ENCODE measurements around the gene CPNE4. TPM values are rescaled to one million over a fixed set of nuclear protein-coding genes. Genes with fewer than 3 reads are reported as not detected.

The CPNE4 gene
- polyA plus RNA-seq, 4 donors: 0.66 to 4.8 TPM; not detected in 2

GRCh38 chr3:131728898-131729642, 305.7 kb downstream of the CPNE4 start:
- no peak for DNase-seq
- H3K27ac ChIP-seq (ENCODE audit: low read depth in 1 of 3, low read length in 2 of 3): no peak overlapping the region
- H3K4me1 ChIP-seq (ENCODE audit: control insufficient read depth in 3 of 3, insufficient read depth in 2 of 3, low read depth in 1 of 3, low read length in 2 of 3): no peaks in the 10 kb centered on the region
- H3K9me3 ChIP-seq (ENCODE audit: control insufficient read depth in 2 of 2, insufficient read depth in 1 of 2, low read depth in 1 of 2, low read length in 1 of 2): no peaks in the 10 kb centered on the region
- WGBS, 3 donors: 74 to 87% (median 77%) methylated on average over 3 of the region's 3 CpGs
- FAIRE-seq: no peak
- no peaks in the 10 kb centered on the region for H3K27me3 ChIP-seq (ENCODE audit: control insufficient read depth in 3 of 3, insufficient read depth in 3 of 3, low read length in 3 of 3)
- no peaks in the 10 kb centered on the region for H3K36me3 ChIP-seq (ENCODE audit: control insufficient read depth in 3 of 3, insufficient read depth in 2 of 3, low read depth in 1 of 3, low read length in 3 of 3)
- H3K4me3 ChIP-seq (ENCODE audit: low read depth in 1 of 3, low read length in 3 of 3): no peak overlapping the region

- H3K4me3 ChIP-seq (ENCODE audit: low read depth in 1 of 3, low read length in 3 of 3): no peak overlapping the region
These were observed 309.4 kb downstream of the CPNE4 start for GRCh38 chr3:131725414-131725813.

GRCh38 chr3:131723343-131723742, 311.5 kb downstream of the CPNE4 start:
- H3K36me3 ChIP-seq (ENCODE audit: control insufficient read depth in 3 of 3, insufficient read depth in 2 of 3, low read depth in 1 of 3, low read length in 3 of 3): no peaks in the 10 kb centered on the region
- no peak overlapping the region for H3K27ac ChIP-seq (ENCODE audit: low read depth in 1 of 3, low read length in 2 of 3)
- 25 to 63% (median 39%) methylated on average over 5 of the region's 5 CpGs for WGBS, 3 donors
- no peaks in the 10 kb centered on the region for H3K4me1 ChIP-seq (ENCODE audit: control insufficient read depth in 3 of 3, insufficient read depth in 2 of 3, low read depth in 1 of 3, low read length in 2 of 3)
- H3K4me3 ChIP-seq (ENCODE audit: low read depth in 1 of 3, low read length in 3 of 3): no peak overlapping the region
- DNase-seq: no peak
- peaks cover 0 to 3% (median 0%) of the 10 kb centered on the region in 3 donors for H3K27me3 ChIP-seq (ENCODE audit: control insufficient read depth in 3 of 3, insufficient read depth in 3 of 3, low read length in 3 of 3)
- no peaks in the 10 kb centered on the region for H3K9me3 ChIP-seq (ENCODE audit: control insufficient read depth in 2 of 2, insufficient read depth in 1 of 2, low read depth in 1 of 2, low read length in 1 of 2)
- FAIRE-seq: no peak

More at GRCh38 chr3:131725414-131725813, 309.4 kb downstream of the CPNE4 start:
- Histone ChIP-seq H3K27ac (ENCODE audit: low read depth in 1 of 3, low read length in 2 of 3) (no peak overlapping the region), H3K9me3 (ENCODE audit: control insufficient read depth in 2 of 2, insufficient read depth in 1 of 2, low read depth in 1 of 2, low read length in 1 of 2) (no peaks in the 10 kb centered on the region), H3K4me1 (ENCODE audit: control insufficient read depth in 3 of 3, insufficient read depth in 2 of 3, low read depth in 1 of 3, low read length in 2 of 3) (no peaks in the 10 kb centered on the region), H3K36me3 (ENCODE audit: control insufficient read depth in 3 of 3, insufficient read depth in 2 of 3, low read depth in 1 of 3, low read length in 3 of 3) (no peaks in the 10 kb centered on the region), H3K27me3 (ENCODE audit: control insufficient read depth in 3 of 3, insufficient read depth in 3 of 3, low read length in 3 of 3) (peaks cover 0 to 3% (median 0%) of the 10 kb centered on the region in 3 donors)
- FAIRE-seq: no peak
- DNase-seq: no peak

GRCh38 chr3:131717493-131717892, 317.3 kb downstream of the CPNE4 start:
- 57 to 64% (median 62%) methylated on average over 7 of the region's 7 CpGs for WGBS, 3 donors
- no peak for FAIRE-seq

GRCh38 chr3:131716943-131717342, 317.9 kb downstream of the CPNE4 start:
- 72 to 75% (median 75%) methylated on average over 4 of the region's 4 CpGs for WGBS, 3 donors
- DNase-seq: no peak

More at GRCh38 chr3:131717493-131717892, 317.3 kb downstream of the CPNE4 start:
- no peaks in the 10 kb centered on the region for H3K27me3 ChIP-seq (ENCODE audit: control insufficient read depth in 3 of 3, insufficient read depth in 3 of 3, low read length in 3 of 3)
- H3K27ac ChIP-seq (ENCODE audit: low read depth in 1 of 3, low read length in 2 of 3): no peak overlapping the region
- no peaks in the 10 kb centered on the region for H3K36me3 ChIP-seq (ENCODE audit: control insufficient read depth in 3 of 3, insufficient read depth in 2 of 3, low read depth in 1 of 3, low read length in 3 of 3)
- H3K4me1 ChIP-seq (ENCODE audit: control insufficient read depth in 3 of 3, insufficient read depth in 2 of 3, low read depth in 1 of 3, low read length in 2 of 3): no peaks in the 10 kb centered on the region
- H3K4me3 ChIP-seq (ENCODE audit: low read depth in 1 of 3, low read length in 3 of 3): no peak overlapping the region
- DNase-seq: no peak
- H3K9me3 ChIP-seq (ENCODE audit: control insufficient read depth in 2 of 2, insufficient read depth in 1 of 2, low read depth in 1 of 2, low read length in 1 of 2): no peaks in the 10 kb centered on the region

GRCh38 chr3:131716007-131716406, 318.8 kb downstream of the CPNE4 start:
- no peaks in the 10 kb centered on the region for H3K9me3 ChIP-seq (ENCODE audit: control insufficient read depth in 2 of 2, insufficient read depth in 1 of 2, low read depth in 1 of 2, low read length in 1 of 2)
- no peak for DNase-seq
- H3K27me3 ChIP-seq (ENCODE audit: control insufficient read depth in 3 of 3, insufficient read depth in 3 of 3, low read length in 3 of 3): no peaks in the 10 kb centered on the region
- no peaks in the 10 kb centered on the region for H3K36me3 ChIP-seq (ENCODE audit: control insufficient read depth in 3 of 3, insufficient read depth in 2 of 3, low read depth in 1 of 3, low read length in 3 of 3)
- 46 to 55% (median 54%) methylated on average over 1 of the region's 1 CpG for WGBS, 3 donors
- no peak overlapping the region for H3K4me3 ChIP-seq (ENCODE audit: low read depth in 1 of 3, low read length in 3 of 3)
- H3K4me1 ChIP-seq (ENCODE audit: control insufficient read depth in 3 of 3, insufficient read depth in 2 of 3, low read depth in 1 of 3, low read length in 2 of 3): no peaks in the 10 kb centered on the region
- no peak for FAIRE-seq
- H3K27ac ChIP-seq (ENCODE audit: low read depth in 1 of 3, low read length in 2 of 3): no peak overlapping the region

More at GRCh38 chr3:131716943-131717342, 317.9 kb downstream of the CPNE4 start:
- Histone ChIP-seq H3K27me3 (ENCODE audit: control insufficient read depth in 3 of 3, insufficient read depth in 3 of 3, low read length in 3 of 3) (no peaks in the 10 kb centered on the region), H3K4me1 (ENCODE audit: control insufficient read depth in 3 of 3, insufficient read depth in 2 of 3, low read depth in 1 of 3, low read length in 2 of 3) (no peaks in the 10 kb centered on the region), H3K27ac (ENCODE audit: low read depth in 1 of 3, low read length in 2 of 3) (no peak overlapping the region), H3K4me3 (ENCODE audit: low read depth in 1 of 3, low read length in 3 of 3) (no peak overlapping the region), H3K36me3 (ENCODE audit: control insufficient read depth in 3 of 3, insufficient read depth in 2 of 3, low read depth in 1 of 3, low read length in 3 of 3) (no peaks in the 10 kb centered on the region), H3K9me3 (ENCODE audit: control insufficient read depth in 2 of 2, insufficient read depth in 1 of 2, low read depth in 1 of 2, low read length in 1 of 2) (no peaks in the 10 kb centered on the region)
- no peak for FAIRE-seq

GRCh38 chr3:131714585-131715220, 320.1 kb downstream of the CPNE4 start:
- Histone ChIP-seq H3K4me3 (ENCODE audit: low read depth in 1 of 3, low read length in 3 of 3) (no peak overlapping the region), H3K27me3 (ENCODE audit: control insufficient read depth in 3 of 3, insufficient read depth in 3 of 3, low read length in 3 of 3) (no peaks in the 10 kb centered on the region), H3K36me3 (ENCODE audit: control insufficient read depth in 3 of 3, insufficient read depth in 2 of 3, low read depth in 1 of 3, low read length in 3 of 3) (no peaks in the 10 kb centered on the region), H3K4me1 (ENCODE audit: control insufficient read depth in 3 of 3, insufficient read depth in 2 of 3, low read depth in 1 of 3, low read length in 2 of 3) (no peaks in the 10 kb centered on the region), H3K27ac (ENCODE audit: low read depth in 1 of 3, low read length in 2 of 3) (no peak overlapping the region), H3K9me3 (ENCODE audit: control insufficient read depth in 2 of 2, insufficient read depth in 1 of 2, low read depth in 1 of 2, low read length in 1 of 2) (no peaks in the 10 kb centered on the region)
- FAIRE-seq (no peak), DNase-seq (no peak)
- WGBS, 3 donors: 80 to 86% (median 84%) methylated on average over 1 of the region's 1 CpG

- Histone ChIP-seq H3K27me3 (ENCODE audit: control insufficient read depth in 3 of 3, insufficient read depth in 3 of 3, low read length in 3 of 3) (no peaks in the 10 kb centered on the region), H3K4me1 (ENCODE audit: control insufficient read depth in 3 of 3, insufficient read depth in 2 of 3, low read depth in 1 of 3, low read length in 2 of 3) (no peaks in the 10 kb centered on the region), H3K4me3 (ENCODE audit: low read depth in 1 of 3, low read length in 3 of 3) (no peak overlapping the region), H3K9me3 (ENCODE audit: control insufficient read depth in 2 of 2, insufficient read depth in 1 of 2, low read depth in 1 of 2, low read length in 1 of 2) (no peaks in the 10 kb centered on the region), H3K27ac (ENCODE audit: low read depth in 1 of 3, low read length in 2 of 3) (no peak overlapping the region), H3K36me3 (ENCODE audit: control insufficient read depth in 3 of 3, insufficient read depth in 2 of 3, low read depth in 1 of 3, low read length in 3 of 3) (no peaks in the 10 kb centered on the region)
- FAIRE-seq: no peak
- 26 to 49% (median 30%) methylated on average over 3 of the region's 3 CpGs for WGBS, 3 donors
- no peak for DNase-seq
These were observed 321.2 kb downstream of the CPNE4 start for GRCh38 chr3:131713416-131714123.

Measured in small intestine (tissue), 7 donors.